Measurements from ENCODE around the gene CADPS.
A peak's percentile ranks its signal among the peaks of the same experiment; 100 is the strongest.

The CADPS gene

GRCh38 chr3:62875558-62876002 lies 364 bp upstream of the CADPS start:
- no peak overlapping the region for H3K4me3 ChIP-seq (ENCODE audit: low read depth, low read length)
- TF ChIP-seq CTCF (IDR thresholded peaks at IDR 0.05; ENCODE audit: low read depth, low read length, missing control alignments) = no peak
- no peak for DNase-seq (ENCODE audit: low read depth)

- no peak for DNase-seq (ENCODE audit: low read depth)
- no peak overlapping the region for H3K4me3 ChIP-seq (ENCODE audit: low read depth, low read length)
- peak; percentile 15 for TF ChIP-seq CTCF (IDR thresholded peaks at IDR 0.05; ENCODE audit: low read depth, low read length, missing control alignments)
These were observed 1.2 kb downstream of the CADPS start for GRCh38 chr3:62873761-62874710.

GRCh38 chr3:62873451-62873760 lies 1.8 kb downstream of the CADPS start:
- TF ChIP-seq CTCF (IDR thresholded peaks at IDR 0.05; ENCODE audit: low read depth, low read length, missing control alignments) = no peak
- no peak overlapping the region for H3K4me3 ChIP-seq (ENCODE audit: low read depth, low read length)
- DNase-seq (ENCODE audit: low read depth) = no peak

- DNase-seq (ENCODE audit: low read depth) = no peak
- H3K4me3 ChIP-seq (ENCODE audit: low read depth, low read length) = no peak overlapping the region
- no peak for TF ChIP-seq CTCF (IDR thresholded peaks at IDR 0.05; ENCODE audit: low read depth, low read length, missing control alignments)
These were observed 2.9 kb downstream of the CADPS start for GRCh38 chr3:62872318-62872717.

GRCh38 chr3:62870321-62870720 lies 4.9 kb downstream of the CADPS start:
- no peak for TF ChIP-seq CTCF (IDR thresholded peaks at IDR 0.05; ENCODE audit: low read depth, low read length, missing control alignments)
- no peak overlapping the region for H3K4me3 ChIP-seq (ENCODE audit: low read depth, low read length)
- DNase-seq (ENCODE audit: low read depth) = no peak

GRCh38 chr3:62863648-62864047 lies 11.6 kb downstream of the CADPS start:
- no peak overlapping the region for H3K4me3 ChIP-seq (ENCODE audit: low read depth, low read length)
- DNase-seq (ENCODE audit: low read depth) = no peak
- TF ChIP-seq CTCF (IDR thresholded peaks at IDR 0.05; ENCODE audit: low read depth, low read length, missing control alignments) = no peak

Measured in GM12864 (cell line).